H9 (cell line): ENCODE measurements around the gene ITGB1BP1. TPM values are rescaled to one million over a fixed set of nuclear protein-coding genes. Genes with fewer than 3 reads are reported as not detected.

Experiments used
- DNase-seq: peaks from one replicate; pipeline ENCODE4 v3.0.0-alpha.2; 2017
- H2AFZ ChIP-seq: one replicate; pipeline ENCODE4 v1.6.1; 2013; ENCODE audit warnings: mild to moderate bottlenecking, low read length, control low read depth, moderate library complexity
- H2AK5ac ChIP-seq: 2 replicates; pipeline ENCODE4 v1.6.1; 2013; ENCODE audit warnings: low read length, control low read depth, mixed read lengths; ENCODE audit not compliant: insufficient read length
- H2BK120ac ChIP-seq: one replicate; pipeline ENCODE4 v1.6.1; 2013; ENCODE audit warnings: low read depth, mild to moderate bottlenecking, low read length, control low read depth, inconsistent platforms; ENCODE audit not compliant: poor library complexity, severe bottlenecking
- H2BK12ac ChIP-seq: 2 replicates; pipeline ENCODE4 v1.6.1; 2013; ENCODE audit warnings: low read length, control low read depth, mixed read lengths, low read depth; ENCODE audit not compliant: insufficient read length
- H2BK15ac ChIP-seq: 2 replicates; pipeline ENCODE4 v1.6.1; 2013; ENCODE audit warnings: low read depth, low read length, control low read depth
- H2BK20ac ChIP-seq: one replicate; pipeline ENCODE4 v1.6.1; 2013; ENCODE audit warnings: low read depth, mild to moderate bottlenecking, low read length, control low read depth, inconsistent platforms; ENCODE audit not compliant: poor library complexity, severe bottlenecking
- H2BK5ac ChIP-seq: 2 replicates; pipeline ENCODE4 v1.6.1; 2013; ENCODE audit warnings: low read length, control low read depth, mixed read lengths; ENCODE audit not compliant: insufficient read length
- H3K14ac ChIP-seq: 2 replicates; pipeline ENCODE4 v1.6.1; 2013; ENCODE audit warnings: low read length, control low read depth; ENCODE audit not compliant: insufficient read depth
- H3K18ac ChIP-seq: 2 replicates; pipeline ENCODE4 v1.6.1; 2013; ENCODE audit warnings: low read depth, mild to moderate bottlenecking, mixed read lengths, low read length, control low read depth; ENCODE audit not compliant: insufficient read length
- H3K23ac ChIP-seq: 2 replicates; pipeline ENCODE4 v1.6.1; 2013; ENCODE audit warnings: low read length, control low read depth, mixed read lengths, low read depth; ENCODE audit not compliant: insufficient read length
- H3K23me2 ChIP-seq: 2 replicates; pipeline ENCODE4 v1.6.1; 2013; ENCODE audit warnings: low read depth, mild to moderate bottlenecking, mixed read lengths, low read length, control low read depth; ENCODE audit not compliant: insufficient read length, poor library complexity, severe bottlenecking
- H3K27ac ChIP-seq: 2 replicates; pipeline ENCODE4 v1.5.1; 2013; ENCODE audit warnings: low read length, control low read depth, mixed read lengths, low read depth; ENCODE audit not compliant: insufficient read length
- H3K27me3 ChIP-seq: 2 replicates; pipeline ENCODE4 v1.6.1; 2013; ENCODE audit warnings: low read length, control low read depth, inconsistent platforms; ENCODE audit not compliant: insufficient read depth
- H3K4ac ChIP-seq: 2 replicates; pipeline ENCODE4 v1.6.1; 2013; ENCODE audit warnings: low read depth, mild to moderate bottlenecking, control low read depth, inconsistent platforms, low read length, moderate library complexity
- H3K4me1 ChIP-seq: 2 replicates; pipeline ENCODE4 v1.6.1; 2013; ENCODE audit warnings: low read length, control low read depth, inconsistent platforms; ENCODE audit not compliant: insufficient read depth
- H3K4me2 ChIP-seq: 2 replicates; pipeline ENCODE4 v1.6.1; 2013; ENCODE audit warnings: low read length, control low read depth, mixed read lengths; ENCODE audit not compliant: insufficient read length, insufficient read depth
- H3K56ac ChIP-seq: 2 replicates; pipeline ENCODE4 v1.6.1; 2013; ENCODE audit warnings: low read depth, mild to moderate bottlenecking, mixed read lengths, low read length, control low read depth; ENCODE audit not compliant: insufficient read length
- H3K79me1 ChIP-seq: 2 replicates; pipeline ENCODE4 v1.6.1; 2013; ENCODE audit warnings: low read depth, mild to moderate bottlenecking, moderate library complexity, low read length, control low read depth, inconsistent platforms; ENCODE audit not compliant: insufficient read depth, poor library complexity, severe bottlenecking
- H3K79me2 ChIP-seq: 2 replicates; pipeline ENCODE4 v1.6.1; 2013; ENCODE audit warnings: low read length, control low read depth, inconsistent platforms; ENCODE audit not compliant: insufficient read depth
- H3K9ac ChIP-seq: 2 replicates; pipeline ENCODE4 v1.6.1; 2013; ENCODE audit warnings: low read length, control low read depth, mixed read lengths; ENCODE audit not compliant: insufficient read length; ENCODE audit errors: extremely low read depth
- H3K9me3 ChIP-seq: one replicate; pipeline ENCODE4 v1.6.1; 2013; ENCODE audit warnings: low read depth, low read length, inconsistent platforms; ENCODE audit not compliant: control insufficient read depth
- H3T11ph ChIP-seq: one replicate; pipeline ENCODE4 v1.6.1; 2013; ENCODE audit warnings: mild to moderate bottlenecking, low read length, control low read depth, inconsistent platforms
- H4K20me1 ChIP-seq: one replicate; pipeline ENCODE4 v1.6.1; 2013; ENCODE audit not compliant: control insufficient read depth, insufficient read length, insufficient read depth
- H4K5ac ChIP-seq: 2 replicates; pipeline ENCODE4 v1.6.1; 2013; ENCODE audit warnings: low read depth, mild to moderate bottlenecking, mixed read lengths, low read length, control low read depth; ENCODE audit not compliant: insufficient read length
- H4K8ac ChIP-seq: replicated peaks from 2 replicates; pipeline ENCODE4 v1.6.1; 2013; ENCODE audit warnings: low read length, control low read depth, mixed read lengths, low read depth; ENCODE audit not compliant: insufficient read length
- H4K91ac ChIP-seq: 2 replicates; pipeline ENCODE4 v1.6.1; 2013; ENCODE audit warnings: low read depth, mild to moderate bottlenecking, moderate library complexity, mixed read lengths, low read length, control low read depth; ENCODE audit not compliant: insufficient read length
- H3K27ac Mint-ChIP-seq, 3 experiments: 2 replicates in 2 of 3; 3 replicates in 1 of 3; pipeline ENCODE4 v1.8.0; 2020 to 2021; ENCODE audit warnings: mixed read lengths in 3 of 3, mild to moderate bottlenecking in 1 of 3, moderate library complexity in 1 of 3
- H3K27me3 Mint-ChIP-seq: 2 replicates; pipeline ENCODE4 v1.8.0; 2021; ENCODE audit warnings: low read depth, mild to moderate bottlenecking, moderate library complexity, mixed read lengths
- H3K36me3 Mint-ChIP-seq, 3 experiments: 2 replicates in 2 of 3; 3 replicates in 1 of 3; pipeline ENCODE4 v1.8.0; 2020 to 2021; ENCODE audit warnings: low read depth in 3 of 3, mixed read lengths in 3 of 3; ENCODE audit not compliant: insufficient read depth in 1 of 3
- H3K4me1 Mint-ChIP-seq, 2 experiments: 2 replicates each; pipeline ENCODE4 v1.8.0; 2020; ENCODE audit warnings: mixed read lengths in 2 of 2
- H3K4me3 Mint-ChIP-seq, 2 experiments: 2 replicates in 1 of 2; 3 replicates in 1 of 2; pipeline ENCODE4 v1.8.0; 2020 to 2021; ENCODE audit warnings: mild to moderate bottlenecking in 2 of 2, mixed read lengths in 2 of 2, moderate library complexity in 1 of 2
- H3K9me3 Mint-ChIP-seq, 2 experiments: 2 replicates in 1 of 2; 3 replicates in 1 of 2; pipeline ENCODE4 v1.8.0; 2020; ENCODE audit warnings: mild to moderate bottlenecking in 2 of 2, mixed read lengths in 2 of 2, moderate library complexity in 1 of 2
- WGBS: extraction: QIAGEN DNeasy Blood & Tissue Kit; methylation state at CpG from one replicate; pipeline ENCODE4 v1.1.7; 2013; ENCODE audit warnings: missing lambda C conversion rate, low lambda C conversion rate, mixed read lengths; ENCODE audit not compliant: insufficient read length; ENCODE audit errors: extremely low coverage; 5-methylcytosine and 5-hydroxymethylcytosine counted together
- total RNA-seq: library from RNA; stranded (reverse); gene quantifications from 2 replicates; pipeline ENCODE4 v1.2.1, GENCODE V29; 2021
- TF ChIP-seq, protein P1 (sequence below): fragments of 200-600 bp; sonication (generic); conservative IDR thresholded peaks from 3 replicates; pipeline ENCODE4 v1.8.0; 2021; ENCODE audit warnings: antibody characterized with exemption, mild to moderate bottlenecking

ITGB1BP1 gene
- total RNA-seq, 1 experiment from 2014 or later, result 38.7 TPM

- no peak overlapping the region for H3K9ac ChIP-seq
- no peak overlapping the region for H3K4ac ChIP-seq
- no peak overlapping the region for H3K27ac ChIP-seq
- H3K23me2 ChIP-seq, result no peaks in the 10 kb centered on the region
- no peak overlapping the region for H4K91ac ChIP-seq
- Mint-ChIP-seq H3K36me3 (peaks cover 5 to 38% (median 37%) of the 10 kb centered on the region in 3 experiments), H3K4me1 (0 out of 4 replicates have a peak, but pooled peaks cover 0 to 3% of the 10 kb centered on the region in 2 experiments), H3K4me3 (no peak overlapping the region), H3K9me3 (no peaks in the 10 kb centered on the region), H3K27ac (no peak overlapping the region), H3K27me3 (no peaks in the 10 kb centered on the region)
- H3K79me2 ChIP-seq, result no peaks in the 10 kb centered on the region
- H2BK12ac ChIP-seq, result no peak overlapping the region
- H3K14ac ChIP-seq, result no peak overlapping the region; the same call in 1 of the 2 replicates
- H2BK20ac ChIP-seq, result no peak overlapping the region
- H3K18ac ChIP-seq, result no peak overlapping the region
- H3K23ac ChIP-seq, result no peak overlapping the region
- WGBS, result no CpG with 5 or more reads among the region's 6 CpGs
- no peaks in the 10 kb centered on the region for H3K79me1 ChIP-seq
- H2AK5ac ChIP-seq, result no peak overlapping the region
- H2BK5ac ChIP-seq, result no peak overlapping the region
- no peak overlapping the region for H2BK120ac ChIP-seq
- H3K4me2 ChIP-seq, result no peak overlapping the region
- no peaks in the 10 kb centered on the region for H3K9me3 ChIP-seq
- H3K56ac ChIP-seq, result no peak overlapping the region
- TF ChIP-seq, protein P1, sequence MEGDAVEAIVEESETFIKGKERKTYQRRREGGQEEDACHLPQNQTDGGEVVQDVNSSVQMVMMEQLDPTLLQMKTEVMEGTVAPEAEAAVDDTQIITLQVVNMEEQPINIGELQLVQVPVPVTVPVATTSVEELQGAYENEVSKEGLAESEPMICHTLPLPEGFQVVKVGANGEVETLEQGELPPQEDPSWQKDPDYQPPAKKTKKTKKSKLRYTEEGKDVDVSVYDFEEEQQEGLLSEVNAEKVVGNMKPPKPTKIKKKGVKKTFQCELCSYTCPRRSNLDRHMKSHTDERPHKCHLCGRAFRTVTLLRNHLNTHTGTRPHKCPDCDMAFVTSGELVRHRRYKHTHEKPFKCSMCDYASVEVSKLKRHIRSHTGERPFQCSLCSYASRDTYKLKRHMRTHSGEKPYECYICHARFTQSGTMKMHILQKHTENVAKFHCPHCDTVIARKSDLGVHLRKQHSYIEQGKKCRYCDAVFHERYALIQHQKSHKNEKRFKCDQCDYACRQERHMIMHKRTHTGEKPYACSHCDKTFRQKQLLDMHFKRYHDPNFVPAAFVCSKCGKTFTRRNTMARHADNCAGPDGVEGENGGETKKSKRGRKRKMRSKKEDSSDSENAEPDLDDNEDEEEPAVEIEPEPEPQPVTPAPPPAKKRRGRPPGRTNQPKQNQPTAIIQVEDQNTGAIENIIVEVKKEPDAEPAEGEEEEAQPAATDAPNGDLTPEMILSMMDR, result no peak
- no peak overlapping the region for H4K8ac ChIP-seq
- no peak overlapping the region for H3T11ph ChIP-seq
- H2BK15ac ChIP-seq, result no peak overlapping the region
- H3K4me1 ChIP-seq, result no peaks in the 10 kb centered on the region
- DNase-seq, result no peak
- no peak overlapping the region for H2AFZ ChIP-seq
- no peak overlapping the region for H4K5ac ChIP-seq
- no peaks in the 10 kb centered on the region for H3K27me3 ChIP-seq
- no peaks in the 10 kb centered on the region for H4K20me1 ChIP-seq
Observed at GRCh38 chr2:9385841-9386240, 37.5 kb downstream of the ITGB1BP1 start.
